Cardiac atrium fibroblast (primary cell): ENCODE results near the gene NKAIN4. TPM values are rescaled to one million over a fixed set of nuclear protein-coding genes. Genes with fewer than 3 reads are reported as not detected.

Experiments used
- total RNA-seq: library from RNA; depleted of rRNA; stranded (reverse); fragments of >200 nt; gene quantifications from 2 replicates; pipeline ENCODE4 v1.2.3, GENCODE V29; 2015

The NKAIN4 gene
- not detected in 2 replicates for total RNA-seq

DNA sequence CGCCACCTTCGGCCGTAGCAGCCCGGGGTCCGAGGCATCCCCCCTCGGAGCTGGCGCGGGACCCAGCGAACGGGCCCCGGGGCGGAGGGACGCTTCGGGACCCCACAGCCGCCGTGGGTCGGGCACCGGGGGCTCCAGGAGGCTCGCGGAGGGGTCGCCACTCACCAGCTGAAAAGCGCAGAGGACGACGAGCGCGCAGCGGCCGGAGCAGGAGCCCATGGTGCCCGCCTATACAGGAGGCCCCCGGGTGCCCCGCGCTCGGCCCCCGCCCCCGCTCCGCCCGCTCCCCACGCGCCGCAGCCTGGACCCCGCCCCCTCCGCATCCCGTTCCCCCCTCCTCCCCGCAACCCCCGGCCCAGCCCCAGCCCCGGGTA lies at the start of gene NKAIN4:
Gene NKAIN4 (minus strand): TSS at position 232 of the 374 bp plus-strand sequence. CDS start 13 bp downstream, at position 219.

DNA sequence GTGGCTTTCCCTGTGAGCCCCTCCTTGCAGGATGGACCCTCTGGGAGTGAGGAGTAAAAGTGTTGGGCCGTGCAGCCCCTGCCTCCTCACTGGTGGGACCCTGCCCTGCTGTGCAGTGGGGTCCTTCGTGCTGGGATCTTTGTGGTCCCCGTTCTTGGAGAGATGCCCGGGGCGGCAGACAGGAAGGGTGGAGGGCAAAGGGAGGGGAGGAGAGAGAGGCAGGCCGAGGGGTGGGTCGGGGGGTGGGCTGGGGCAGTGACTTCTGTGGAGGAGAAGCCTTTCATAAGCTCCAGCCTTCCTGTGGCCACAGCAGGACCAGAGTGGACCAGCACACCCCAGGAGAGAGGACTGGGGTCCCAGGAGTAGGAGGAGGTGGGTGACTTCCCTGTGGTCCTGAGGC lies 38.6 kb upstream of the NKAIN4 start, which contains the start of gene COL20A1:
Gene COL20A1 (plus strand): TSS at position 283 of the 400 bp plus-strand sequence. CDS start 1,922 bp downstream, outside the sequence.

GRCh38 chr20:63272105-63273058 lies 18.1 kb upstream of the NKAIN4 start, which contains the start of gene ARFGAP1:
Gene ARFGAP1 (plus strand): TSS chr20:63272813. CDS start chr20:63275581, 2,768 bp downstream.

GRCh38 chr20:63235399-63235983 lies 18.8 kb downstream of the NKAIN4 start, which contains the start of gene BIRC7:
Gene BIRC7 (plus strand): TSS chr20:63235905. CDS start chr20:63236097, 192 bp downstream.

DNA sequence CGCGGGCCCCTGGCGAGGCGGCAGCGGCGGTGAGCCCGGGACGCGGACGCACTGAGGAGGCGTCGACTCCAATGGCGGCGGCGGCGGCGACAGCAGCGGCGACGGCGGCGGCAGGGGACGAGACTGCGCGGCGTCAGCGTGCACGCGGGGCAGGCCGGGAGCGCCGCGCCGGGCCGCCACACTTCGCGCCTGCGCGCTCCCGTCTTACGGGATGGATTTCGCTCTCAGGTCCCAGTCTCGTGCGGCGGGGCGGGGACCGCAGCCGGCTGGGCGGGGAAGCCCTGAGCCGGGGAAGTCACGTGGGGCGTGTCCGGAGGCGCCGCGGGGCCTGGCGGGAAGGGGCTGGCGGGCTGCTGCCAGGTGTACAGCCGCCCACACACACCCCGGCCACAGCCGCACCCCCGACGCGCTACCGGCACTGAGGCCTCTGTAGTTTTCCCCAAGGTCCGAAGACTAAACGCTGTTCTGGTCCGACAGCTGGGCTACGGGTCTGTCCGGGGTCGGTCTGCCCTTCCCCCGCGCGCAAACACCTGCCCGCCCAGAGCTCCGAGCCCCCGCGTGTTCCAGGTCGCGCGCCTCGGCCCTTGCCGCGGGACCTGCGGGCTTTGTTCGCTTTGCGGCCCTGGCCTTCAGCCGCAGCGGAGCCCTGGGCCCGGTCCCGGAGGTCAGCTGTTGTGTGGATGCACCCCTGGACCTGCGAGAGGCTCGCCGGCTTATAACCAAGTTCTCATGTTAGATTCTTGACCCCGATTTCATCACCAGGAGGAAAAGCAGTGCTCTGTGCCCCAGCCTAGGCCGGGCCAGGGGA lies 38.0 kb downstream of the NKAIN4 start, which contains the start of gene YTHDF1:
Gene YTHDF1 (minus strand): TSS at position 91 of the 808 bp plus-strand sequence. CDS start 239 bp downstream, outside the sequence.

Other genes starting within 250 kb of the NKAIN4 start
- not detected in 2 replicates for gene BHLHE23, start 247.5 kb downstream of the NKAIN4 start, total RNA-seq
- 19.3 and 21.9 TPM in 2 replicates for gene YTHDF1, start 38.3 kb downstream of the NKAIN4 start, total RNA-seq
- not detected in 2 replicates for gene BIRC7, start 18.6 kb downstream of the NKAIN4 start, total RNA-seq
- 77.6 and 119 TPM in 2 replicates for gene ARFGAP1, start 18.4 kb upstream of the NKAIN4 start, total RNA-seq
- gene COL20A1, start 38.7 kb upstream of the NKAIN4 start, total RNA-seq, result not detected in 2 replicates
- gene CHRNA4, start 106.9 kb upstream of the NKAIN4 start, total RNA-seq, result not detected in 2 replicates
- gene KCNQ2, start 218.2 kb upstream of the NKAIN4 start, total RNA-seq, result not detected in 2 replicates
- 2.4 and 2.5 TPM in 2 replicates for gene EEF1A2, start 244.6 kb upstream of the NKAIN4 start, total RNA-seq